OCI-LY1 (cell line): ENCODE results near the gene ARMC3.
"Not testable (repeated sequence)": the region's sequence is repeated elsewhere in the genome, so short reads cannot be mapped to it uniquely, and the experiment has no call there.

ENCODE experiments used
- EZH2 ChIP-seq: fragments of 200-600 bp; sonication (generic), shearing (Covaris generic); IDR thresholded peaks from 2 replicates; pipeline ENCODE4 v1.8.0; 2017; ENCODE audit warnings: borderline replicate concordance, mixed run types, mild to moderate bottlenecking, antibody characterized with exemption, low read length, moderate library complexity, mixed read lengths
- TF ChIP-seq, protein P1 (sequence below): fragments of 200-600 bp; sonication (generic), shearing (Covaris generic); IDR thresholded peaks from 2 replicates; pipeline ENCODE4 v1.5.1; 2017; ENCODE audit warnings: mild to moderate bottlenecking, antibody characterized with exemption, low read length, moderate library complexity, mixed read lengths

DNA sequence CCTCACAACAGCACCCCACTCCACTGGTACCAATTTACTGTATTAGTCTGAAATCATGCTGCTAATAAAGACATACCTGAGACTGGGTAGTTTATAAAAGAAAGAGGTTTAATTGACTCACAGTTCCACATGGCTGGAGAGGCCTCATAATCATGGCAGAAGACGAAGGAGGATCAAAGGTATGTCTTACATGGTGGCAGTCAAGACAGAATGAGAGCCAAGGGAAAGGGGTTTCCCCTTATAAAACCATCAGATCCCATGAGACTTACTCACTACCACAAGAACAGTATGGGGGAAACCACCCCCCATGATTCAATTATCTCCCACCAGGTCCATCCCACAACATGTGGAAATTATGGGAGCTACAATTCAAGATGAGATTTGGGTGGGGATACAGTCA lies 18.2 kb upstream of the ARMC3 start:
- TF ChIP-seq, protein P1, sequence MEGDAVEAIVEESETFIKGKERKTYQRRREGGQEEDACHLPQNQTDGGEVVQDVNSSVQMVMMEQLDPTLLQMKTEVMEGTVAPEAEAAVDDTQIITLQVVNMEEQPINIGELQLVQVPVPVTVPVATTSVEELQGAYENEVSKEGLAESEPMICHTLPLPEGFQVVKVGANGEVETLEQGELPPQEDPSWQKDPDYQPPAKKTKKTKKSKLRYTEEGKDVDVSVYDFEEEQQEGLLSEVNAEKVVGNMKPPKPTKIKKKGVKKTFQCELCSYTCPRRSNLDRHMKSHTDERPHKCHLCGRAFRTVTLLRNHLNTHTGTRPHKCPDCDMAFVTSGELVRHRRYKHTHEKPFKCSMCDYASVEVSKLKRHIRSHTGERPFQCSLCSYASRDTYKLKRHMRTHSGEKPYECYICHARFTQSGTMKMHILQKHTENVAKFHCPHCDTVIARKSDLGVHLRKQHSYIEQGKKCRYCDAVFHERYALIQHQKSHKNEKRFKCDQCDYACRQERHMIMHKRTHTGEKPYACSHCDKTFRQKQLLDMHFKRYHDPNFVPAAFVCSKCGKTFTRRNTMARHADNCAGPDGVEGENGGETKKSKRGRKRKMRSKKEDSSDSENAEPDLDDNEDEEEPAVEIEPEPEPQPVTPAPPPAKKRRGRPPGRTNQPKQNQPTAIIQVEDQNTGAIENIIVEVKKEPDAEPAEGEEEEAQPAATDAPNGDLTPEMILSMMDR: not testable (repeated sequence)
- TF ChIP-seq EZH2: not testable (repeated sequence)
